ENCODE measurements around the gene PGBD2.
"Not testable (repeated sequence)": the region's sequence is repeated elsewhere in the genome, so short reads cannot be mapped to it uniquely, and the experiment has no call there.

Gene PGBD2

GRCh38 chr1:248945856-248946416 is 39.9 kb downstream of the PGBD2 start:
- not testable (repeated sequence) for H3K27me3 ChIP-seq (ENCODE audit: insufficient read depth, low read length); H2AFZ ChIP-seq (ENCODE audit: low read depth, low read length); H3K9me3 ChIP-seq (ENCODE audit: low read length); H3K4me1 ChIP-seq (ENCODE audit: insufficient read depth, low read length); H3K36me3 ChIP-seq (ENCODE audit: insufficient read depth, low read length); H3K4me3 ChIP-seq (ENCODE audit: low read length)
